Measurements from ENCODE around the gene PPP2R5C.

Gene PPP2R5C

DNA sequence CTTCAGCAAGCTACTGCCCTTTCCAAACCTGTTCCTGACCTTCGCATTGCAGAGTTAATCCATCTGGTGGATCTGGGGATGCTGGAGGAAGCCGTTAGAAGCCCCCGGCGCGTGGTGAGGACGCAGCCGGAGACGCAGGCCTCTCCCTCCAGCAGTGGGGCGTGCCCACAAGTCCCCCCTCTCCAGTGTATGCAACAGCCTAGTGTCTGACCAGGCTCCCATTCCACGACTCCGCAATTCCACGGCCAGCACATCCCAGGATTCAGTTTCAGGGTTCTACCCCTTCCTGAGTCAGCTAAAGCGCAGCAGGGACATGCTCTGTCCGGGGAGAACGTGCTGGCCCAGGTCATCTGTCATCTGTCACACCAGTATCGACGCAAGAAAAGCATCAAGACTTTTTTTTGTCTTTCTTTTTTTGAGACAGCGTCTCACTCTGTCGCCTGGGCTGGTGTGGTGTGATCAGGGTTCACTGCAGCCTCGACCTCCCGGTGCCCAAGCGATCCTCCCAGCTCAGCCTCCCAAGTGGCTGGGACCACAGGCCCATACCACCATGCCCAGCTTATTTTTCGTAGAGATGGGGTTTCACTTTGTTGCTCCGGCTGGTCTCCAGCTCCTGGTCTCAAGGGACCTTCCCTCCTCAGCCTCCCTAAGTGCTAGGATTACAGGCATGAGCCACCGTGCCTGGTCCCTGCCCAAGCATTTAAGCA, 194.8 kb downstream of the PPP2R5C start:
- peak in 1 of 10 donors; percentile 51 for DNase-seq
- intact Hi-C loops (cut with DNase I): no loop called here

DNA sequence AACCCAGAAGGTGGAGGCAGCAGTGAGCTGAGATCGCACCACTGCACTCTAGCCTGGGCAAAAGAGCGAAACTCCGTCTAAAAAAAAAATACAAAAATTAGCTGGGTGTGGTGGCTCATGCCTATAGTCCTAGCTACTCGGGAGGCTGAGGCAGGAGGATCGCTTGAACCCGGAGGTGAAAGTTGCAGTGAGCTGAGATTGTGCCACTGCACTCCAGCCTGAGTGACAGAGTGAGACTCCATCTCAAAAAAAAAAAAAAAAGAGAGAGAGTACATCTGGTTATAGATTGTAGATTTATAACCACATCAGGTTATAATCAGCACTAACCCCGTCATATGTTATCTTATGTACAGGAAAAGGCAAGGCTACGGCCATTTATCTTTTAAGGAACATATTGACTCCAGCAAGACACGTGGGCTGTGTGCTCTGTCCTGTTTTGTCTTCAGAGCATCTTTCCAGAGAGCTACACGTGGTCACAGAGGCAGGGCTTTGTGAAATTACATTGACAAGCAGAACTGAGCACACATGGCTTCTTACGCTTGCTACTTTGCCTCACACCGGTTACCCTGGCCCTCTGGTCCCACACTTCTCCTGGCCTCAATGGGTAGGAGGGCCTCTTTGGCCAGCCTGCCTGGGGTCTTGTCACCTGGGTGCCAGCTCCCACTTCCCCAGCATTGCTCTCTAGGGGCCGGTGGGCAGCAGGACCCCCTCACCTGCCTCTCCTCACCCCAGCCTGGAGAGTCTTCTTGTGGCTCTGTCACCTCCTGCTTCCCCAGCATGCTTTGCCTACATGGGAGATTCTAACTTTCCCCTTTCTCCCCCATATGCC, 196.1 kb downstream of the PPP2R5C start:
- peak in 1 of 10 donors; percentile 57 for DNase-seq

DNA sequence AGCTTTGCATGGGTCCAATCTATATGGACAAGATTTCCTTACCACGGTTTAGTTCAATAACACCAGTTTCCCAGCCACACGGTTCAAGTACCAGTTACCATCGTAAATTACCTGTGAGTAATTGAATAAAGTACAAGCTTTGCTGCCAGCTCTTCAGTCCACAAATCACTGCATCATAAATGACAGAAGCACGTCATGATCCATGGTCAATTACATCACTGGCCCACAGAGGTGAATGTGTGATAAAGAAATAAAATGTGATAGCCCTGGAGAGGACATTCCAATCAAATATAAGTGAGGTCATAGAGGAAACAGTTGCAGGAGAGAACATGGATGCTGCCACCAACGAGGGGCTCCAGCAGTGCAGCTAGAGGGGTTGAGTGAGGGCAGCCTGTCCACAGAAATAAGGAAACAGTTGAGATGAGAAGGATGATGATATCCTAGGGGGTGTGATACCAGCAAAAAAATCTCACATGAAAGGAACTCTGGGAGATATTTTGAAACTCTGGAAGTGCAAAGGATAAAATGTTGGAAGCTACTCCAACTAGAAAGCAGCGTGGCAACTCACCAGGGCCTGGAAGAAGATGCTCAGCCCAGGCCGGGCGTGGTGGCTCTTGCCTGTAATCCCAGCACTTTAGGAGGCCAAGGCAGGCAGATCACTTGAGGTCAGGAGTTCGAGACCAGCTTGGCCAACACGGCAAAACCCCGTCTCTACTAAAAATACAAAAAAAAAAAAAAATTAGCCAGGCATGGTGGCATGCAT, 197.1 kb downstream of the PPP2R5C start:
- intact Hi-C loops (cut with DNase I): no loop called here
- peak in 1 of 10 donors; percentile 42 for DNase-seq

More for the DNA sequence above, 196.1 kb downstream of the PPP2R5C start:
- intact Hi-C loops (cut with DNase I): no loop called here

DNA sequence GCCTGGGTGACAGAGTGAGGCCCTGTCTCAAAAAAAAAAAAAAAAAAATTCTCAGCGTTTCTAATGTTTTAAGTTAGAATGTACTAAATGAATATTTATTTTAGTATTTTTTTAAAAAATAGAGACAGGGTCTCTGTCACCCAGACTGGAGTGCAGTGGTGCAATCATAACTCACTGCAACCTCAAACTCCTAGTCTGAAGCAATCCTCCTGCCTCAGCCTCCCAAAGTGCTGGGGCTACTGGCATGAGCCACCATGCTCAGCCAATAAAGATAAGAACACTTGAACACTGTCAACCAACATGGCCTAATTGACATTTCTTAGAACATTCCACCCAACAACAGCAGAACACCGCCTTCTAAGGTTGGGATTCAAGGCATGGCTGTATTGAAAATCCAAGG, 197.8 kb downstream of the PPP2R5C start:
- intact Hi-C loops (cut with DNase I): no loop called here
- peak in 1 of 10 donors; percentile 9 for DNase-seq

DNA sequence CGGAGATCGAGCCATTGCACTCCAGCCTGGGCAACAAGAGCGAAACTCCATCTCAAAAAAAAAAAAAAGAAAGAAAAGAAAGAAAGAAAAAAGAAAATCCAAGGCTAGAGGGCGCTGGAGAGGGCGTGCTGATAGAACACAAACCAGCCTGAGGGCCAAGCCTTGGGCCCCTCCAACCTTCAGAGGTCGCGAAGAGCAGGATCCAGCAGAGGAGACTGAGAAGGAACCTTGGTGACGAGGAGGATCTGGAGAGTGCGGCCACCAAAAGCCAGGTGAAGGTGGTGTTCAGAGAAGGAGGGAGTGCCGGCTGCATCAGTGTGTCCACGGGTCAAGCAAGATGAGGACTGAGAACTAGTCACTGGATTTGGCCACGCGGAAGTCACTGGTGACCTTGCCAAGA, 198.7 kb downstream of the PPP2R5C start:
- intact Hi-C loops (cut with DNase I): loop anchor here (5.0 to 10.0 kb wide), 2 partner anchors 198 to 355 kb away; partner anchors contain the start of genes PPP2R5C and ZNF839

DNA sequence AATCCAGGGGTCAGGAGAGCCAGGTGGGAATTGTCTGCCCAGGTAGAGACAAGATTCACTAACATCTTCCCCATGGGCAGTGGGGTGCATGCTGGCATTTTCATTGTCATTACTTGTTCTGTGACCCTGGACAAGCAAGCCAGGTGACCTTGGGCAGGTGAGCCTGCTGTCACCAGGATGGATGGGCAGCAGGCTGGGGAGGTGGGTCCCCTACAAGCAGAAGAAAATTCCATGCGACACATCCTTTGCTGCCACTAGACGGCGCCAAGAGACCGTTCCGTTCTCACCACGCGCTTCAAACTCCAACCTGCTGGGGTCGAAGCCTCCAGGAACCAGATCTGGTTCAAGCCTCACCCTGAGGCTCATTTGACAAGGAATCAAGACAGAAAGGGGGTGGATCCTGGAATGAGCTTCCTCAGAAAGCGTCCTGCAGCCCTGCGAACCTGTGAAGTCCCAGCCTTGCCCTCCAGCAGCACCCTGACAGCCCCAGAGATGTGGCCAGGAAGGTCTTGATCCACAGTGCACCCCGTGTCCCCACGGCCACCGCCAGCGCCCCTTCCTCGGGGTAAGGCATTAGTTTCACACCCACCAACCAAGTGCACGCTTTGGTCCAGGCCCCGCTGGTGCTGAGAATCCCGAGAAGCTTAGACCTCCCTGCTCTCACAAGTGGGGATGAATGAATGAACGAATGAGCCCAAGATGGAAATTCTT, 199.7 kb downstream of the PPP2R5C start:
- intact Hi-C loops (cut with DNase I): loop anchor here (5.0 to 10.0 kb wide), 2 partner anchors 199 to 354 kb away; partner anchors contain the start of genes PPP2R5C and ZNF839
- peak; percentile 50 to 96 (median 76) for DNase-seq

More for the DNA sequence above, 198.7 kb downstream of the PPP2R5C start:
- peak in 1 of 10 donors; percentile 78 for DNase-seq

DNA sequence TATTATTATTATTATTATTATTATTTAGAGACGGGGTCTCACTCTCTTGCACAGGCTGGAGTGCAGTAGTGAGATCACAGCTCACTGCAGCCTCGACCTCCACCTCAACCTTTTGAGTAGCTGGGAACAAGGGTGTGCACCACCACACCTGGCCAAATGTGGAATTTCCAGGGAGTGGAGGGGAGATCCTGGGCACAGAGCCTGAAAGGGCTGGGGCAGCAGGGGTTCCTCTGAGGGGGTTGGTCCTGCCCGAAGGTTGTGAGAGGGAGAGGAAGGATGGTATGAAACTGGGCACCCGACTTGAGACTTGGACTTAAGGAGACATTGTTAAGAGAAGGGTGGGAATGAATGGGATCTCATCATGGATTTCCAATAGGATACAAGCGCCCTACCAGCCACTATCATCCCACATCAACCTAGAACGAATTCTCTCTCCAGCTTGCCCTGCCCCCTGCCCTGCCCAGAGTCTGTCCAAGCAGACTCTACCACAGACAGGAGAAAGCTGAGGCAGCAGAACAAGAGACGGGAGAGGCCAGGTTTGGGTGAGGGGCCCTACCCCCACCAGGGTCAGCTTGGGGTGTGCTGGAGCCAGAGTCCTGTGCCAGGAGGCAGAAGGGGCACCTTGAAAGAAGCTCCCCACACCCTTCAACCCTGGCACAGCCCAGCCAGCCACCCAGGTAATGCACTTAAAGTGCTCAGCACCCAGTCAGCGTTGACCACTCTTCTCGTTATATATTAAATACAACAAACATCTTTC, 200.4 kb downstream of the PPP2R5C start:
- peak in 1 of 10 donors; percentile 69 for DNase-seq
- intact Hi-C loops (cut with DNase I): loop anchor here (2.0 to 10.0 kb wide), 3 partner anchors 135 to 353 kb away; partner anchors contain the start of genes PPP2R5C and ZNF839

DNA sequence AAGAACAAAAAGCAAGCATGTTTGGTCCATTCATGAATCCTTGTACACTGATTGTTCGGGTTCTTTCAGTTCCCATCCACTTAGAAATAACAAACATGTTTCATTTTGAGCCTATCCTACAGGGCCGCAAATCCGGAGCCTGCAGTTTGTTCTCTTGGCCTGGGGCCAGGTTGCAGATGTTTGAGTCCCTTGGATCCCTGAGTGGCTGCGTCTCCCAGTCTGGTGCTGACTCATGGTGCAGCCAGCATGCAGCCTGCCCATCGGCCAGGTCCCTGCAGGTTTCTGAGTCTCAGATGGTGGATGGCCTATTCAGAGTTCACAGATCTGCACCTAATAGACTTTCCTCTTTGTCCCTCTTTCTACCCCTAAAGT, 201.0 kb downstream of the PPP2R5C start:
- peak; percentile 46 to 94 (median 72) for DNase-seq
- intact Hi-C loops (cut with DNase I): loop anchor here (2.0 to 10.0 kb wide), 3 partner anchors 134 to 352 kb away; partner anchors contain the start of genes PPP2R5C and ZNF839

DNA sequence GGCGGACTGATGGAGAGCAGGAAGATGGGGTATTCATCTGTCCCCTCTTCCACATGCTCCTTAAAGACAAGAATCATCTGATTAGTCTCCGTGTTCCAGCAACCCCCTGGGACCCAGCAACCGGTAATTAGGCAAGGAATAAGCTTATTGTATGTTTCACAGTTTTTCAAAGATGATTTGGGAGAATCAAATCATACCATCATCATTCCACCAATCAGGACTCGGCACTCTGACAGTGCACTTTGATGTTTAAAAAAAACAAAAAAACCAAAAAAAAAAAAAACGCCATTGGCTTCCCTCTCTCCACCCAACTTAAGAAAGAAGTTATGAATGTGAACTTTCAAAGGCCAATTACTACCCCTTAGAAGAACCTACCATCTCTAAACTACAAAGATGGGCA, 201.5 kb downstream of the PPP2R5C start:
- intact Hi-C loops (cut with DNase I): loop anchor here (2.0 to 10.0 kb wide), 3 partner anchors 134 to 352 kb away; partner anchors contain the start of genes PPP2R5C and ZNF839
- peak in 1 of 10 donors; percentile 39 for DNase-seq

DNA sequence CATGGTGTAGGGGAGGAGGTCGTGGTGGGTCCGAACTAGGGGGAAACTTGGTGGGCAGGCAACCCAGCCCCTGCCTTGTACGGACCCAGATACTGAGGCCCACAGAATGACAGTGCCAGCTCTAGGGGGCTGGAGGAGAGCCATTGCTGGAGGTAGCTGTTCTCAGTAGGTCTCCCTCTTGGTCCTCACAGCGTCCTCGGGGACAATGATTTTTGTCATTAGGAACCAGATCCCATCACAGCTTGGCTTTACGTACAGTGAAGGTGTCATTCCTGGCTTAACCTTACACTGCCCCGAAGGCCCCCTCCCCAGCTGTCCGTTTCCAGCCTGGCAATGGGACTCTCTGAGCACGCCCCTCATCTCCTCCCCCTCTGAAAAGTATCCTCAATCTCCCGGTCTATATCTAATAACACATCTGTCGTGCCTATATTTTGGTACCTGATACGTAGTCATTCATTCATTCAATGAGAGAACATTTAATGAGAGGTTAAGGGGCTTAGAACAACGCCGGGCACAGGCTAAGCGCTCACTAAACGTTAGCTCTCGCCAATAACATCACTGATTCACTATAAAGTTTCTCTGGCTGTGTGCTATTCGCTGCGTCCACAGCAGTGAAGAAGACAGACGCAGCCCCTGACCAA, 202.3 kb downstream of the PPP2R5C start:
- intact Hi-C loops (cut with DNase I): loop anchor here (1.0 to 10.0 kb wide), 4 partner anchors 15 to 351 kb away; partner anchors contain the start of genes PPP2R5C and ZNF839
- peak in 1 of 10 donors; percentile 46 for DNase-seq

DNA sequence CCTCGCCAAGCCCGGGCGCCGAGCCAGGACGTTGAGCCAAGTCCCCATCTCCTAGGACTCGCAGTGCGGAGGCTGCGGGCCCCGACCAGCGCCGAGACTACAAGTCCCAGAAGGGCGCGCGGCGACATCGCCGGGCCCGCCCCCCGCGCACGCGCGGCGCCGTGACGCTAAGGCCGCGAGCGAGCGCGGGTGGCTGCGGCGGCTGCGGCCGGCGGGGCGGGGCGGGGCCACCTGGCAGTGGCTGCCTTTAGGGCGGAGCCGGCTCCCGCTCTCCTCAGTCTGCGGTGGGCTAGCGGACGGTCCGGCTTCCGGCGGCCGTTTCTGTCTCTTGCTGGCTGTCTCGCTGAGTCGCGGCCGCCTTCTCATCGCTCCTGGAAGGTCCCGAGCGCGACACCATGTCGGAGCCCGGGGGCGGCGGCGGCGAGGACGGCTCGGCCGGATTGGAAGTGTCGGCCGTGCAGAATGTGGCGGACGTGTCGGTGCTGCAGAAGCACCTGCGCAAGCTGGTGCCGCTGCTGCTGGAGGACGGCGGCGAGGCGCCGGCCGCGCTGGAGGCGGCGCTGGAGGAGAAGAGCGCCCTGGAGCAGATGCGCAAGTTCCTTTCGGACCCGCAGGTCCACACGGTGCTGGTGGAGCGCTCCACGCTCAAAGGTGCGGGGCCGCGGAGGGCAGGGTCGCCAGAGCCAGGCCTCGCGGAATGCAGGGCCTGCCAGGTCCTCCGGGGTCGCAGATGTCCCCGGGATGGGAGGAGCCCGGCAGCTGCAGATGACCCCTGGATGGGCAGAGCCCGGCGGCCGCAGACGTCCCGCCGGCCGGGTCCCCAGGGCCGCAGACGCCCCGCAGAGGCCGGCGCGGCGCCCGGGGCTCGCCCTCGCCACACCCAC, 203.0 kb downstream of the PPP2R5C start, which contains the start of gene DYNC1H1:
Gene DYNC1H1, plus strand, starts transcription at position 277 of the 884 bp plus-strand sequence. Its CDS starts 119 bp downstream, at position 396.
- intact Hi-C loops (cut with DNase I): loop anchor here (1.0 to 10.0 kb wide), 3 partner anchors 16 to 350 kb away; partner anchors contain the start of genes PPP2R5C and ZNF839
- DNase-seq: peak; percentile 85 to 99 (median 94)

DNA sequence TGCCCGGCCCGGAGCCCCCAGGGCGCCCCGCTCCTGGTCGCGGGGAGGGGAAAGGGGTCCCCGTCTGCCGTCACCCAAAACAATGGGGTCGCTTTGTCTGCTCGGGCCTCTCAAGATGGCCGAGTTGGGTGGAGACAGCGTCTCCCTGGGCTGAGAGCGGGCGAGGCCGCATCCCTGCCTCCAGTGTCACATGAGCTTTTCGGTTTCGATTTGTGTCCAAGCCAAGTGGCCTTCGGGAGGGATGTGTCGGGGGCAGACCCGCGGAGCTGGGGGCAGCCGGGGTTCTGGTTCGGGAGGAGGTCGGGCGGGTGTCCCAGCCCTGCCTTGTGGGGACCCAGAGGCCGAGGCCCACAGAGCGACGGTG, 203.7 kb downstream of the PPP2R5C start:
- DNase-seq: peak in 9 of 10 donors; percentile 45 to 94 (median 65)
- intact Hi-C loops (cut with DNase I): loop anchor here (10.0 kb wide), 1 partner anchor 350 kb away; the partner anchor contains the start of gene ZNF839

DNA sequence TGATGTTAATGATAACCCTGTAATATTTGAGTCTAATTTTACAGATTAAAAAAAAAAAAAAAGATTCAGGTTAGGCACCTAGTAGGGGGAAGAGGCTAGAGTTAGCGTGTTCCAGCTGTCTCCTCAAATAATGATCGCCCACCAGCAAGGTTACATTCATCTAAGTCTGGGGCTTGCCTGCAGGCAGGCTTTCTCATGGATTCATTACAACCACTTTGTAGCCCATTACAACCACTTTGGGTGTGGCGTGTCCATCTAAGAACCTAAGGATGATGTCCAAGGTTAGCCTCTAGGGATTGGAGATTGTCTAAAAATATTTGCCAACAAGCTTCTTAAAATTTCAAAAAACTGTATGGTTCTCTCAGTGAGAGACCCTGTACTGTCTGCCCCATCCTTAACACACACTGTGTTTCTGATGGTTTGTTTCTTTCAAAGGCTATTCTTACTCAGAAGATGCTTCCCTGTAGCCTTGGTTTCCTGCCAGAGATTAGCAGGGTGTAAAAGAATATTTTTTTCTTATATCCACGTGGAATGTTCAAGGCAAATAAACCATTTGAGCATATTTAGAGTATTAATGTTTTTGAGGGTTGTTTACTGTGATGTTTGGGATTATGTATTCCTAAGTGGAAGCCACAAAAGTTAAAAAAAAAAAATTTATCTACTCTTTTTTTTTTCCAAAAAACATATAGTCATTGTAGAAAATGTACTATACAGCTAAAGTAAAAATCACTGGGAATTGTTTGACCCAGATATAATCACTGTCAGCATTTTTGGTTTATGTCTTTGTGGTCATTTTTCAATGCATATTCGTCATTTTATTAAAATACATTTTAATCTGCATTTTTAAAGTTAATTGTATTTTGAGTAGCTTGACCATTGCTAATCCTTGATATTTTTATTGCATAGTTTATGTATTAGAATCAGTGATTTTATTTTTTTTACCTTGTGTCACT, 204.5 kb downstream of the PPP2R5C start:
- intact Hi-C loops (cut with DNase I): loop anchor here (10.0 kb wide), 1 partner anchor 349 kb away; the partner anchor contains the start of gene ZNF839
- DNase-seq: no peak

DNA sequence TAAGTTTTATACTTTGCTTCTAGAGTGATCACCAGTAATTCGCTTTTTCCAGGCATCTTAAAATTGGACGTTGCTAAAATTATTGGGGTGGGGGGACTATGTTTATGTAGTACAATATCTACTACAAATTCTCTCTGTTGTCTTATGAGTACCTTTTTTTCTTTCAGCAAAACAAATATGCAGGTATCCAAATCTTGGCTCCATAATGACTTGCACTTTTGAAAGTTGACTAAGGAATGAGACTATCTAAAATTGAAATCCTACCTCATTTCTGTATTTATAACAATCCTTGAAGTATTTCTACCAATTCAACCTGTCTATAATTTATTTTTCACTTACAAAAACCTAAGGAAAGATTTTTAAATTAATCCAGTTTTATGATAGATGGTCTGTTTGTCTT, 205.2 kb downstream of the PPP2R5C start:
- intact Hi-C loops (cut with DNase I): loop anchor here (10.0 kb wide), 1 partner anchor 348 kb away; the partner anchor contains the start of gene ZNF839
- DNase-seq: no peak

DNA sequence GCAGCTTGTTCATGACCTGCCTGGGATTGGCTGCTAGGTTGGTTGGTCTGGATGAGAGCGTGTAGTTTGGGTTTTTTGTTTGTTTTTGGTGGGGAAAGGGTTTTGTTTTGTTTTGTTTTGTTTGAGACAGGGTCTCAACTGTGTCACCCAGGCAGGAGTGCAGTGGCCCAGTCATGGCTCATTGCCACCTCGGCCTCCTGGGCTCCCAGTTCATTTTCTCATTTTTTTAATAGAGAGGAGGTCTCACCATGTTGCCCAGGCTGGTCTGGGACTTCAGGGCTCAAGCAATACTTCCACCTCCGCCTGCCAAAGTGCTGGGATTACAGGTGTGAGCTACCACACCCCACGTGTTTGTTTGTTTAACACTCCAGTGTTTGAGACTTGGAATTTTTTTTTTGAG, 206.7 kb downstream of the PPP2R5C start:
- intact Hi-C loops (cut with DNase I): loop anchor here (10.0 kb wide), 1 partner anchor 347 kb away; the partner anchor contains the start of gene ZNF839
- peak in 1 of 10 donors; percentile 40 for DNase-seq

Measured in posterior cingulate gyrus (tissue), 11 donors.